Liver (tissue), 3 donors: ENCODE data around the gene DHX57.

ENCODE experiments used
- CTCF ChIP-seq: fragments of 150-350 bp; IDR thresholded peaks from 2 replicates; pipeline ENCODE4 v1.5.1; 2017; ENCODE audit warnings: improper control_type of control experiment, low read depth, low read length; ENCODE audit not compliant: missing input control
- REST ChIP-seq: IDR thresholded peaks from 2 replicates; pipeline ENCODE4 v1.6.1; 2016; ENCODE audit warnings: antibody characterized with exemption, mild to moderate bottlenecking
- SP1 ChIP-seq: IDR thresholded peaks from 2 replicates; pipeline ENCODE4 v1.6.1; 2018; ENCODE audit warnings: antibody characterized with exemption, mild to moderate bottlenecking
- donor health status: healthy.
- donor health status: healthy.

- no peak for TF ChIP-seq REST
- TF ChIP-seq SP1 = no peak
- no peak for TF ChIP-seq CTCF
These were observed 29.5 kb upstream of the DHX57 start for GRCh38 chr2:38905251-38905650.
